GM12878 (cell line): ENCODE measurements around the gene THSD4. TPM values are rescaled to one million over a fixed set of nuclear protein-coding genes. Genes with fewer than 3 reads are reported as not detected.

Source experiments
- ATAC-seq: fragments of 200-7000 bp; cut with Tn5 transposase; 3 replicates; pipeline ENCODE4 v1.9.1; 2020; ENCODE audit warnings: mild to moderate bottlenecking, moderate library complexity
- BruUV-seq: library from RNA; stranded (reverse); fragments of 400-500 nt; replicated peaks from 2 replicates; lab custom pipeline; 2021; lab: Mats Ljungman, UMichigan
- CTCF ChIA-PET: fragments of 300-600 bp; sonication (Branson Sonifier 250); formaldehyde crosslinking; extraction: SDS; loops from one replicate; lab custom pipeline; 2021; ENCODE audit warnings: inconsistent platforms; lab: Yijun Ruan, JAX
- POLR2A ChIA-PET: fragments of 350-600 bp; formaldehyde crosslinking; extraction: SDS; loops from one replicate; lab custom pipeline; 2021; ENCODE audit warnings: inconsistent platforms; lab: Charles Lee
- RAD21 ChIA-PET: fragments of 300-600 bp; sonication (Branson Sonifier 250); formaldehyde crosslinking; loops from one replicate; lab custom pipeline; 2023; ENCODE audit warnings: antibody characterized with exemption; ENCODE audit not compliant: unreplicated experiment; lab: Charles Lee
- SMC1A ChIA-PET: fragments of 300-600 bp; sonication (Branson Sonifier 250); formaldehyde crosslinking; loops from one replicate; lab custom pipeline; 2023; ENCODE audit not compliant: unreplicated experiment, uncharacterized antibody; lab: Charles Lee
- DNase-seq: peaks from one replicate; pipeline ENCODE4 v3.0.0-alpha.2; 2011; ENCODE audit warnings: low read depth, low spot score
- FAIRE-seq: peaks from 3 replicates; lab custom pipeline; 2011; peaks lifted over from hg19 to GRCh38; lab: Jason Lieb, UNC
- H2AFZ ChIP-seq: 2 replicates; pipeline ENCODE4 v1.6.0; 2011; ENCODE audit warnings: low read depth, low read length, control low read depth; ENCODE audit not compliant: control insufficient read depth
- H3K27ac ChIP-seq: 2 replicates; pipeline ENCODE4 v1.5.1; 2011; ENCODE audit warnings: control low read depth; ENCODE audit not compliant: control insufficient read depth, insufficient read depth
- H3K27me3 ChIP-seq, 2 experiments: replicated peaks in 1 of 2; 2 replicates each; pipeline versions ENCODE4 v1.6.0 to v1.6.1; 2011; ENCODE audit warnings: low read length in 1 of 2; ENCODE audit not compliant: control insufficient read depth in 2 of 2, insufficient read depth in 2 of 2
- H3K36me3 ChIP-seq, 2 experiments: 2 replicates each; pipeline ENCODE4 v1.5.1; 2011; ENCODE audit warnings: low read length in 1 of 2; ENCODE audit not compliant: control insufficient read depth in 2 of 2, insufficient read depth in 2 of 2
- H3K4me1 ChIP-seq: 2 replicates; pipeline ENCODE4 v1.6.1; 2011; ENCODE audit warnings: mild to moderate bottlenecking, low read length, moderate library complexity, mixed read lengths; ENCODE audit not compliant: control insufficient read depth, insufficient read depth
- H3K4me2 ChIP-seq: 2 replicates; pipeline ENCODE4 v1.6.0; 2011; ENCODE audit warnings: control low read depth; ENCODE audit not compliant: control insufficient read depth, insufficient read depth
- H3K4me3 ChIP-seq: fragments of 200-600 bp; sonication (generic); 2 replicates; pipeline ENCODE4 v1.5.1; 2016
- H3K79me2 ChIP-seq: 2 replicates; pipeline ENCODE4 v1.6.0; 2011; ENCODE audit warnings: low read length; ENCODE audit not compliant: control insufficient read depth, insufficient read depth
- H3K9ac ChIP-seq: 2 replicates; pipeline ENCODE4 v1.8.0; 2011; ENCODE audit warnings: low read length, control low read depth, mixed read lengths; ENCODE audit not compliant: control insufficient read depth, insufficient read depth
- H3K9me3 ChIP-seq: replicated peaks from 3 replicates; pipeline ENCODE4 v1.5.1; 2011; ENCODE audit warnings: mild to moderate bottlenecking, low read length; ENCODE audit not compliant: control insufficient read depth, insufficient read depth
- H4K20me1 ChIP-seq: 2 replicates; pipeline ENCODE4 v1.6.0; 2011; ENCODE audit not compliant: control insufficient read depth, insufficient read depth
- BRCA1 ChIP-seq: IDR thresholded peaks from 2 replicates; pipeline ENCODE4 v1.6.1; 2011; ENCODE audit warnings: low read depth, low read length, improper control_type of control experiment
- EED ChIP-seq: sonication (generic); IDR thresholded peaks from 2 replicates; pipeline ENCODE4 v1.6.1; 2016; ENCODE audit warnings: antibody characterized with exemption, low read depth
- MEF2A ChIP-seq: IDR thresholded peaks from 2 replicates; pipeline ENCODE4 v1.6.1; 2011; ENCODE audit warnings: low read depth, mild to moderate bottlenecking, low read length, moderate library complexity; ENCODE audit not compliant: insufficient read depth
- SREBF2 ChIP-seq: IDR thresholded peaks from 2 replicates; pipeline ENCODE4 v1.6.1; 2012; ENCODE audit warnings: mild to moderate bottlenecking, low read length
- TCF7 ChIP-seq: IDR thresholded peaks from 2 replicates; pipeline ENCODE4 v1.6.1; 2014; ENCODE audit warnings: antibody characterized with exemption, borderline replicate concordance
- YY1 ChIP-seq: IDR thresholded peaks from 2 replicates; pipeline ENCODE4 v1.6.1; 2011; ENCODE audit warnings: low read depth, mild to moderate bottlenecking, low read length
- ZZZ3 ChIP-seq: IDR thresholded peaks from 2 replicates; pipeline ENCODE4 v1.6.1; 2011; ENCODE audit warnings: low read depth; ENCODE audit not compliant: control insufficient read depth, insufficient read length
- WGBS: methylation state at CpG from one replicate; pipeline ENCODE4 v1.1.6; 2016; ENCODE audit warnings: low lambda C conversion rate; ENCODE audit not compliant: insufficient replicate concordance, insufficient coverage; ENCODE audit errors: missing lambda C conversion rate; 5-methylcytosine and 5-hydroxymethylcytosine counted together
- in situ Hi-C: fragments of 300-500 bp; cut with MboI; formaldehyde crosslinking; loops from 9 replicates; pipeline ENCODE4 v1.14.3; 2018; ENCODE audit warnings: mixed read lengths
- intact Hi-C: fragments of 100-400 bp; cut with micrococcal nuclease; formaldehyde crosslinking; loops from one replicate; pipeline ENCODE4 v1.14.2; 2022; ENCODE audit not compliant: unreplicated experiment
- polyA plus RNA-seq, 11 experiments: library from polyadenylated mRNA; depleted of rRNA in 4 of 11; unstranded in 6 of 11; stranded (reverse) in 5 of 11; fragments of >200 nt; fragmentation: Nextera tagmentation in 4 of 11; fragmentation: Illumina TruSeq in 1 of 11; extraction: Ambion mirVana in 4 of 11; extraction: Trizol in 1 of 11; gene quantifications; 1 replicate in 1 of 11; 2 replicates in 10 of 11; pipeline versions ENCODE4 v1.2.1 to v1.2.3, GENCODE V29; 2011 to 2016; ENCODE audit warnings: inconsistent platforms in 2 of 11, missing spikeins in 2 of 11, low read depth in 1 of 11
- total RNA-seq, 4 experiments: library from RNA; depleted of rRNA in 3 of 4; stranded (reverse); fragments of >200 nt in 3 of 4; fragmentation: Illumina TruSeq in 1 of 4; extraction: Trizol in 1 of 4; gene quantifications; 2 replicates each; pipeline versions ENCODE4 v1.2.1 to v1.2.3, GENCODE V29; 2013 to 2021
- TF ChIP-seq, protein P1 (sequence below): fragments of 450-650 bp; IDR thresholded peaks from 2 replicates; pipeline ENCODE4 v1.6.1; 2017; ENCODE audit warnings: mild to moderate bottlenecking, moderate library complexity

THSD4 gene
- total and polyA plus RNA-seq, 10 of the 15 experiments (the other 5 are each of a cell fraction or from before 2014, with no cell fraction given), result 0.04 to 0.13 (median 0.05) TPM; not detected in 7

DNA sequence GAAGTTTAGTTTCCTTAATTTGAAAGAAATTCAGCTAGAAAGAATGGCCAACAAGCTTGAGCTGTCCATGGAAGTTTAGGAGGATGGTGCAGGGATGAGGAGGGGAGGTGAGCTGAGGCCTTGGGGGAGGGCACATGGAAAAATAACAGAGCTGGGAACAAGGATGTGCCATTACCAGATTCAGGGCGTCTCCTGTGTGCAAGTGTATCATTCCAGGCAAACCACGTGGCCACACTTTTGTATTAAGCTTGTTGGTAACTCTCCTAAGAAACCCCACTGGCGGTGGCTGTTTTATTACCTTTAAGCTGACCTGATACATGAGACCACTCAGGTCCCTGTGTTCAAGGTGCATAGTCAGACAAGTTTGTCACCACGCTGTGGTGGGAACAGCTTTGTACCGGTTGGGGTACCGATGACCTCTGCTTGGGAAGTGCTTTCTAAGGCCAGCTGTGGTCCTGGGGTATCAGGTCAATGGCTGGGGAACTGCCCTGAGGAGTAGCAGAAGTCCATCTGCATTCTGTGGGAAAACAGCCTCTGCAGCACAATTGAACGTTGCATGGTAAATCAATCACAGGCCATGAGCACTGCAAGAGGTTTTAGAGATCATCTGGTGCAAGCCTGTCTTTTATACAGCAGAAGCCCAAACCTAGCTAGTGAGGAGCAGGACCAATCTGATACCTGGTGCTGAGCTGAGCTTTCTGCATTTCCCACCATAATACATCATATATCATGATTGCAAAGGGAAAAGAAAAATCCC is 235.5 kb downstream of the THSD4 start:
- Histone ChIP-seq H3K27ac (no peak overlapping the region), H3K4me3 (no peak overlapping the region), H4K20me1 (no peaks in the 10 kb centered on the region), H3K79me2 (no peaks in the 10 kb centered on the region), H2AFZ (no peak overlapping the region), H3K9ac (no peak overlapping the region), H3K9me3 (no peaks in the 10 kb centered on the region), H3K27me3 (peaks cover 2% of the 10 kb centered on the region in 2 experiments; a peak in 2 of 4 replicates), H3K4me1 (no peaks in the 10 kb centered on the region), H3K4me2 (no peak overlapping the region), H3K36me3 (no peaks in the 10 kb centered on the region)
- ChIA-PET POLR2A (no interaction called here), SMC1A (interaction anchor here (0.8 kb wide), 1 partner anchor 21 kb away, joined by 3 read pairs; no protein-coding TSS in a partner anchor), RAD21 (no interaction called here), CTCF (no interaction called here)
- DNase-seq (no peak), ATAC-seq (no peak), FAIRE-seq (no peak)
- in situ Hi-C loops (no loop called here), intact Hi-C loops (no loop called here)
- WGBS, result 13% methylated on average over 7 of the region's 7 CpGs
- TF ChIP-seq SREBF2, result no peak
- no peak for TF ChIP-seq BRCA1
- TF ChIP-seq TCF7, result no peak
- TF ChIP-seq EED, result no peak
- BruUV-seq, result no TSS peak

DNA sequence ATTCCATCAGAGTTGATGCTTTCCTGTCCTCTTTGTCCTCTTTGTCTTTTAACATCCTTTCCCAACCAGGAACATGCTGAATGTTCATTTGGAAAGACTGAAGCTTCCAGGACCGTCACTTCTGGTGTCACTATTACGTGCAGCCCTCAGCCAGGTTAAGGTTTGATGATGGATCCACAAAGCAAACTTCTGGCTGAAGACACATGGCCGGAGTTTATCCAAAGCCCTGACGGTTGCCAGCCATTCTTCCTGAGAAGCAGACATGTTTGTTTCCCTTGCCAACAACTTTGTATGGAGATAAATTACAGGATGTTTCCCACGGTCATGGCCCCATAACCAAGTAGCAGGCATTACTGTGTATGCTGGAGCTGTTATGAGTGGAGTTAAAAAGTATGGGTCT is 236.9 kb downstream of the THSD4 start:
- WGBS, result 21% methylated on average over 5 of the region's 5 CpGs
- Histone ChIP-seq H4K20me1 (no peaks in the 10 kb centered on the region), H2AFZ (no peak overlapping the region), H3K4me1 (no peaks in the 10 kb centered on the region), H3K9ac (no peak overlapping the region), H3K27ac (no peak overlapping the region), H3K36me3 (no peaks in the 10 kb centered on the region), H3K4me2 (no peak overlapping the region), H3K4me3 (no peak overlapping the region), H3K27me3 (peaks cover 2% of the 10 kb centered on the region in 2 experiments; a peak in 2 of 4 replicates), H3K9me3 (no peaks in the 10 kb centered on the region), H3K79me2 (no peaks in the 10 kb centered on the region)
- no TSS peak for BruUV-seq
- ChIA-PET SMC1A (no interaction called here), CTCF (no interaction called here), RAD21 (no interaction called here), POLR2A (no interaction called here)
- TF ChIP-seq, protein P1, sequence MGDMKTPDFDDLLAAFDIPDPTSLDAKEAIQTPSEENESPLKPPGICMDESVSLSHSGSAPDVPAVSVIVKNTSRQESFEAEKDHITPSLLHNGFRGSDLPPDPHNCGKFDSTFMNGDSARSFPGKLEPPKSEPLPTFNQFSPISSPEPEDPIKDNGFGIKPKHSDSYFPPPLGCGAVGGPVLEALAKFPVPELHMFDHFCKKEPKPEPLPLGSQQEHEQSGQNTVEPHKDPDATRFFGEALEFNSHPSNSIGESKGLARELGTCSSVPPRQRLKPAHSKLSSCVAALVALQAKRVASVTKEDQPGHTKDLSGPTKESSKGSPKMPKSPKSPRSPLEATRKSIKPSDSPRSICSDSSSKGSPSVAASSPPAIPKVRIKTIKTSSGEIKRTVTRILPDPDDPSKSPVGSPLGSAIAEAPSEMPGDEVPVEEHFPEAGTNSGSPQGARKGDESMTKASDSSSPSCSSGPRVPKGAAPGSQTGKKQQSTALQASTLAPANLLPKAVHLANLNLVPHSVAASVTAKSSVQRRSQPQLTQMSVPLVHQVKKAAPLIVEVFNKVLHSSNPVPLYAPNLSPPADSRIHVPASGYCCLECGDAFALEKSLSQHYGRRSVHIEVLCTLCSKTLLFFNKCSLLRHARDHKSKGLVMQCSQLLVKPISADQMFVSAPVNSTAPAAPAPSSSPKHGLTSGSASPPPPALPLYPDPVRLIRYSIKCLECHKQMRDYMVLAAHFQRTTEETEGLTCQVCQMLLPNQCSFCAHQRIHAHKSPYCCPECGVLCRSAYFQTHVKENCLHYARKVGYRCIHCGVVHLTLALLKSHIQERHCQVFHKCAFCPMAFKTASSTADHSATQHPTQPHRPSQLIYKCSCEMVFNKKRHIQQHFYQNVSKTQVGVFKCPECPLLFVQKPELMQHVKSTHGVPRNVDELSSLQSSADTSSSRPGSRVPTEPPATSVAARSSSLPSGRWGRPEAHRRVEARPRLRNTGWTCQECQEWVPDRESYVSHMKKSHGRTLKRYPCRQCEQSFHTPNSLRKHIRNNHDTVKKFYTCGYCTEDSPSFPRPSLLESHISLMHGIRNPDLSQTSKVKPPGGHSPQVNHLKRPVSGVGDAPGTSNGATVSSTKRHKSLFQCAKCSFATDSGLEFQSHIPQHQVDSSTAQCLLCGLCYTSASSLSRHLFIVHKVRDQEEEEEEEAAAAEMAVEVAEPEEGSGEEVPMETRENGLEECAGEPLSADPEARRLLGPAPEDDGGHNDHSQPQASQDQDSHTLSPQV, result no peak
- TF ChIP-seq ZZZ3 (no peak), YY1 (no peak), MEF2A (no peak)
- in situ Hi-C loops (no loop called here), intact Hi-C loops (no loop called here)
- ATAC-seq, result no peak
- DNase-seq, result no peak
- no peak for FAIRE-seq
